ENCODE results near the gene PTPRT. TPM values are rescaled to one million over a fixed set of nuclear protein-coding genes. Genes with fewer than 3 reads are reported as not detected.

Gene PTPRT
- polyA plus RNA-seq, 2 of the 4 experiments (the other 2 are of a cell fraction): not detected

- TF ChIP-seq ELK1 (IDR thresholded peaks at IDR 0.05; ENCODE audit: low read depth, low read length): no peak
Observed at GRCh38 chr20:42595625-42596024, 594.1 kb downstream of the PTPRT start (continued).

GRCh38 chr20:42594659-42595058, 595.0 kb downstream of the PTPRT start:
- TF ChIP-seq ZNF302 (CRISPR knock-in tag; IDR thresholded peaks at IDR 0.05) (no peak), ESRRA (IDR thresholded peaks at IDR 0.05; ENCODE audit: borderline replicate concordance, low read length) (no peak), RARB (CRISPR knock-in tag; IDR thresholded peaks at IDR 0.05) (no peak), JUN (IDR thresholded peaks at IDR 0.05) (no peak), EP300 (IDR thresholded peaks at IDR 0.05) (no peak), HEYL (CRISPR knock-in tag; IDR thresholded peaks at IDR 0.05) (no peak), REST (IDR thresholded peaks at IDR 0.05) (no peak), NFE2L2 (conservative IDR thresholded peaks at IDR 0.05; ENCODE audit: low read length) (no peak), MYC (IDR thresholded peaks at IDR 0.05; ENCODE audit: borderline replicate concordance, low read length) (no peak), HOXA7 (CRISPR knock-in tag; IDR thresholded peaks at IDR 0.05) (no peak), NPAS2 (CRISPR knock-in tag; IDR thresholded peaks at IDR 0.05; ENCODE audit: borderline replicate concordance) (no peak), MAFK (IDR thresholded peaks at IDR 0.05; ENCODE audit: partially characterized antibody) (no peak)
- Histone ChIP-seq H3K4me1 (no peaks in the 10 kb centered on the region), H3K4me3 (no peak overlapping the region), H3K4me2 (no peak overlapping the region), H3K27ac (no peak overlapping the region), H3K9me3 (no peaks in the 10 kb centered on the region)
- POLR2A ChIA-PET: no interaction called here
- ATAC-seq: no peak
- CTCF ChIA-PET: interaction anchor here (1.8 kb wide), 1 partner anchor 8 kb away, joined by 4 read pairs; no protein-coding TSS in a partner anchor
- WGBS (ENCODE audit: missing lambda C conversion rate): 3% methylated on average over 3 of the region's 3 CpGs
- no peak for FAIRE-seq
- no peak for DNase-seq (ENCODE audit: low read depth in 1 of 2, low spot score in 1 of 2)

GRCh38 chr20:42594011-42594410, 595.7 kb downstream of the PTPRT start:
- Histone ChIP-seq H3K27ac (no peak overlapping the region), H3K4me3 (no peak overlapping the region), H3K4me1 (no peaks in the 10 kb centered on the region), H3K4me2 (no peak overlapping the region), H3K9me3 (no peaks in the 10 kb centered on the region)
- ChIA-PET CTCF (interaction anchor here (1.8 kb wide), 1 partner anchor 9 kb away, joined by 4 read pairs; no protein-coding TSS in a partner anchor), POLR2A (no interaction called here)
- no peak for DNase-seq (ENCODE audit: low read depth in 1 of 2, low spot score in 1 of 2)
- FAIRE-seq: no peak
- no peak for ATAC-seq
- WGBS (ENCODE audit: missing lambda C conversion rate): 9% methylated on average over 7 of the region's 7 CpGs
- TF ChIP-seq FOSL2 (IDR thresholded peaks at IDR 0.05) (no peak), FOSL2 (CRISPR knock-in tag; IDR thresholded peaks at IDR 0.05) (no peak), EP300 (IDR thresholded peaks at IDR 0.05) (no peak), TFCP2L1 (CRISPR knock-in tag; IDR thresholded peaks at IDR 0.05) (no peak), CBX2 (IDR thresholded peaks at IDR 0.05; ENCODE audit: borderline replicate concordance, low read depth) (no peak), CHD4 (IDR thresholded peaks at IDR 0.05; ENCODE audit: borderline replicate concordance) (no peak), MYC (IDR thresholded peaks at IDR 0.05; ENCODE audit: borderline replicate concordance, low read length) (no peak), JUN (IDR thresholded peaks at IDR 0.05) (no peak), PHF8 (IDR thresholded peaks at IDR 0.05; ENCODE audit: borderline replicate concordance, low read depth) (no peak), ATOH8 (CRISPR knock-in tag; IDR thresholded peaks at IDR 0.05; ENCODE audit: low read depth) (no peak), SMC3 (IDR thresholded peaks at IDR 0.05) (no peak), TP53 (CRISPR knock-in tag; IDR thresholded peaks at IDR 0.05) (no peak), RFX5 (IDR thresholded peaks at IDR 0.05) (no peak), MAX (IDR thresholded peaks at IDR 0.05) (no peak), USF2 (IDR thresholded peaks at IDR 0.05) (no peak), JUNB (IDR thresholded peaks at IDR 0.05) (no peak), HMGXB4 (CRISPR knock-in tag; IDR thresholded peaks at IDR 0.05; ENCODE audit: borderline replicate concordance) (no peak), HOXB13 (CRISPR knock-in tag; IDR thresholded peaks at IDR 0.05; ENCODE audit: low read depth) (no peak)

Data from A549 (cell line).